SK-N-MC (cell line): ENCODE measurements around the gene USP3.

Source experiments
- DNase-seq: peaks from one replicate; pipeline ENCODE4 v3.0.0-alpha.2; 2011; ENCODE audit warnings: low read depth, low spot score
- H3K27ac ChIP-seq: fragments of 200-600 bp; sonication (generic); 2 replicates; pipeline ENCODE4 v1.5.1; 2016; ENCODE audit warnings: mixed run types
- H3K36me3 ChIP-seq: fragments of 200-600 bp; sonication (generic); 2 replicates; pipeline ENCODE4 v1.6.1; 2017; ENCODE audit warnings: antibody characterized with exemption, low read length, mixed read lengths; ENCODE audit not compliant: insufficient read depth
- H3K4me3 ChIP-seq: fragments of 200-600 bp; sonication (generic); 2 replicates; pipeline ENCODE4 v1.5.1; 2016
- H3K9ac ChIP-seq: fragments of 200-600 bp; sonication (generic); 2 replicates; pipeline ENCODE4 v1.8.0; 2017; ENCODE audit warnings: mixed run types, mixed read lengths; ENCODE audit not compliant: insufficient read length
- H3K9me3 ChIP-seq: fragments of 200-600 bp; sonication (generic); 2 replicates; pipeline ENCODE4 v1.6.1; 2017; ENCODE audit warnings: low read depth, mild to moderate bottlenecking, antibody characterized with exemption, low read length, moderate library complexity, mixed read lengths
- EZH2 ChIP-seq: fragments of 200-600 bp; sonication (generic); IDR thresholded peaks from one replicate; pipeline ENCODE4 v1.6.1; 2017; ENCODE audit warnings: antibody characterized with exemption
- FOXP2 ChIP-seq: optimal IDR thresholded peaks from 2 replicates; pipeline ENCODE3; 2011; ENCODE audit warnings: mild to moderate bottlenecking, moderate library complexity; ENCODE audit not compliant: insufficient read depth; ENCODE audit errors: extremely low read length, control extremely low read depth
- POLR2AphosphoS5 ChIP-seq: IDR thresholded peaks from 2 replicates; pipeline ENCODE4 v1.6.1; 2012; ENCODE audit warnings: mild to moderate bottlenecking, low read depth, low read length, borderline replicate concordance

The USP3 gene

DNA sequence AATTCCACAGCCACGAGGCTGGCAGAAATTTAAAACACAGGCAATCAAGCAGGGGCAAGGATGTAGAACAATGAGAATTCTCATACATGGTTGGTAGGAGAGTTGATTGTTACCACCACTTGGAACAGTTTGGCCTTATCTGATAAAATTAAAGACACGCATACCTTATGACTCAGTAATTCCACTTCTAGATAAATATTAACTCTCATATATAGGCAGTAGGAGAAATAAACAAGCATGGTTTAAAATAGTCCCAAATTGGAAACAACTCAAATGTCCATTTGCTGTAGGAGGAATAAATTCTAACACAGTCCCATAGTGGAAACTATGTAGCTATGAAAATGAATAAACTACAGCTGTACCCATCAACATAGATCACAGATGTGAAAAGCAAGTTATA is 42.3 kb upstream of the USP3 start:
- TF ChIP-seq EZH2 (no peak), POLR2AphosphoS5 (no peak), FOXP2 (no peak)
- H3K9ac ChIP-seq = no peak overlapping the region
- H3K9me3 ChIP-seq = no peaks in the 10 kb centered on the region
- H3K36me3 ChIP-seq = no peaks in the 10 kb centered on the region
- H3K27ac ChIP-seq = no peak overlapping the region
- no peak for DNase-seq
- H3K4me3 ChIP-seq = no peak overlapping the region

DNA sequence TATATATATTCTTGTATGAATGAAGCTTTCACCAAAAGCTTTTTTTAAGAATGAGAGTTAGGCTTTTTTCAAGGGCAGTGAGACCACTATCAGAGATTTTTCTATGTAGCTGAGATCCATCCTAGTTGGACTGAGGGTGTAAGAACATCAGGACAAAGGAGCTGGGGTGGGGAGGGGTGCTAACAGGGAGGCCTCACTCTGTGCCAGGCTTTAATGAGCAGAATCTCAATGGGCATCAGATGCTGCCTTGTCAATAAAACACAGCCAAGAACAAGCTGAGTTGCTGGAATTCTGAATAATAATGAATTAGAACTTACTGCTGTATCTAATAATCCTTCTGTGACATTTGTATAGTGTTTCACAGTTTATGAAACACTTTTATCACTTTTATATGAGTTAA is 41.4 kb upstream of the USP3 start:
- DNase-seq = no peak
- TF ChIP-seq POLR2AphosphoS5 (no peak), FOXP2 (no peak), EZH2 (no peak)
- Histone ChIP-seq H3K9me3 (no peaks in the 10 kb centered on the region), H3K9ac (no peak overlapping the region), H3K4me3 (peak overlapping the region; percentile 4; the same call in 1 of the 2 replicates), H3K36me3 (no peaks in the 10 kb centered on the region), H3K27ac (no peak overlapping the region)

DNA sequence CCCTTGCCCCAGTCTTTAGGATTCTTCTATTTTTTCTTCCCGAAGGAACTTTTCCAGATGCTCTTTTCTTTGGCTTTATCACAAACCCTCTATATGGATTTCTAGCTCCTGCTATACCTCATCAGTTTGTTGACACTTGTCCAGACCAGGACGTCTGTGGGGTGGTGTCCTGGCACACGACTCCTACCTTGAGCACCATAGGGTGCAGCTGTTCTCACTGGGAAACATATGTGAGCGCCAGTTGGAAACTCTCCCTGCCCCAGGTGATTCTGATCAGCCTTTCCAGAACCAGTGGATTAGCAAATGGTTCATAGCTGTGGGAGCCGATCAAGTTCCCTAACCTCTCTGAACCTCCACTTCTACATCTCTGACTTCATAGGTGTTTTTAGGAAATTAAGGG is 40.6 kb upstream of the USP3 start:
- Histone ChIP-seq H3K9me3 (no peaks in the 10 kb centered on the region), H3K36me3 (no peaks in the 10 kb centered on the region), H3K9ac (no peak overlapping the region), H3K27ac (no peak overlapping the region), H3K4me3 (no peak overlapping the region; the same call in 1 of the 2 replicates)
- TF ChIP-seq POLR2AphosphoS5 (no peak), EZH2 (no peak), FOXP2 (no peak)
- DNase-seq = no peak

DNA sequence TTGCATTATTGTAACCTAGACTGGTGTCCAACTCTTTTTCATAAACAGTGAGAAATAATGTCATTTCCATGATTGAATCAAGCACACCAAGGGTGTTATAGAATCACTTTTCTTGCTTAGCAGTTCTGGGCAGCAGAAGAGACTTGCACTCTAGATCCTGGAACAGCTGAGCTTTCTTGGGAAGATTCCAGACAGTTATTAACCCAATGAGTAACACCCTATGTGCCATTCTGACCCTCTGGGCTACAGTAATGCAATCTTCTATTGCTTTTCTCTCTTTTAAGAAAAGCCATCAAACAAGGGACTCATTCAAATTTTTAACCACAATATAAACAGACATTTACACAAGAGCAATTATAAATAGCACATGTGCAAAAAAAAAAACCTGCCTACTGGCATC is 39.3 kb upstream of the USP3 start:
- H3K9me3 ChIP-seq = no peaks in the 10 kb centered on the region
- H3K36me3 ChIP-seq = no peaks in the 10 kb centered on the region
- no peak for DNase-seq
- H3K27ac ChIP-seq = no peak overlapping the region
- TF ChIP-seq EZH2 = no peak
- no peak for TF ChIP-seq FOXP2
- TF ChIP-seq POLR2AphosphoS5 = no peak
- no peak overlapping the region for H3K4me3 ChIP-seq
- no peak overlapping the region for H3K9ac ChIP-seq

DNA sequence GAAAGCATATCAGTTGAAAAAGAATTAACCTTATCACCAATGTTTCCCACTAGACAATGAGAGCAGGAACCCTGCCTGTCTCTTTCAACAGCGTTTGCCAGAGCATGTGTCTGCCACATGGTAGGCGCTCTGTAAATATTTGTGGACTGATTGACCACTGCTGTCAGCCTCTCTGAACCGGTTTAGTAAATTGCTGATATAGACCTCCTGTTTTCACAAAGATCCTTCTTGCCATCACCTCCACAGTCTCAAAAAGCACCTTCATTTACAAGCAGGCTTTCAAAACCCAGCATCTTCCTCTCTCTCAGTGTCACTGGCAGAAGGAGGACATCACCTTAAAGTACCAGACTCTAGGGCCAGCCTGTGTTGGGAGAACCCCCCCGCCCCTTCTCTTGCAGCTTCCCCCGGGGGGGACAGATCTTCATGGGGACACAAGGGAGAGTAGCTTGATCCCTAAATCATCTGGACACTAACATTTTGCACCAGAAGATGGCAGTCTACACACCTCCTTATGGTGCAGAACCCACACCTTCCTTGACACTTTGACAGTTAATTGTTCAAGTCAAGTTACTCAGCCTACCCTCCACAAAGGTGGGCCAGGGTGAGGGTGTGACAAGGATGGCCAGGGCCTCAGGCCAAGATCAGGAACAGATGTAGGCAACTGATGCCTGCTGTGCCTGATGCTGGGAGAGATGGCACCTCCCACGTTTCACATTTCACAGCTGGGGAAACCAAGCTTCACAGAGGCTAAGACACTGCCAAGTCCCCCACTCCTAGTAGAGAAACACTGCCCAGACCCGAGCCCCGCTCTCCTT is 37.8 kb upstream of the USP3 start:
- Histone ChIP-seq H3K9ac (no peak overlapping the region), H3K4me3 (no peak overlapping the region), H3K36me3 (no peaks in the 10 kb centered on the region), H3K27ac (no peak overlapping the region), H3K9me3 (no peaks in the 10 kb centered on the region)
- DNase-seq = no peak
- no peak for TF ChIP-seq POLR2AphosphoS5
- TF ChIP-seq EZH2 = no peak
- no peak for TF ChIP-seq FOXP2

DNA sequence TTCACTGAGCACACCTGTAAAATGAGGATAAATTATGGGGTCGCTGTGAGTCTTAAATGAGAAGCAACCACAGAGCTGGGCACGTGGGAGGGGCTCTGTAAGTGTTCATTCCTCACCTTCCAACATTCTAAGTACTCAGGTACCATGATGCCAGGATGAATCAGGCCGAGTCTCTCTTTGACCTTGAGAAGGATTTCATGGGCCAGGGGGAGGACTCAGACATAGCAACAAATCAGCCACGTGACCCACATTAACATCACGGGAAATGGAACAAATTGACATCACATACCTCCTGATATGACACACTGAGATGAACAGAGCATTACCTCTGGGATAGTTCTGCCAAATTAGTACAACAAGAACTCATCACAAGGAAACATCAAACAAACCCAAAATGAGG is 35.2 kb upstream of the USP3 start:
- H3K4me3 ChIP-seq = no peak overlapping the region
- no peak for TF ChIP-seq FOXP2
- TF ChIP-seq POLR2AphosphoS5 = no peak
- no peak for TF ChIP-seq EZH2
- no peak overlapping the region for H3K27ac ChIP-seq
- no peaks in the 10 kb centered on the region for H3K36me3 ChIP-seq
- no peaks in the 10 kb centered on the region for H3K9me3 ChIP-seq
- H3K9ac ChIP-seq = no peak overlapping the region
- DNase-seq = no peak

DNA sequence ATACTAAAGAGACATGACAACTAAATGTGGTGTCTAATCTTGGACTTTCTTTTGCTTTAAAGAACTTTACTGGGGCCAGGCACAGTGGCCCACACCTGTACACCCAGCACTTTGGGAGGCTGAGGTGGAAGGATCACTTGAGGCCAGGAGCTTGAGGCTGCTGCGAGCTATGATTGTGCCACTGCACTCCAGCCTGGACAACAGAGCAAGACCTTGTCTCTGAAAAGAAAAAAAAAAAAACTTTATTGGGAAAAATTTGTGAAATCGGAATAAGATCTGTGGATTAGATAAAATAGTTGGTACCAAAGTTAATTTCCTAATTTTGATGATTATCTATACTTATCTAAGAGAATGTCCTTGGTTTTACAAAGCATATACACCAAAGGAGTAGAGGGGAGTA is 34.4 kb upstream of the USP3 start:
- TF ChIP-seq FOXP2 (no peak), EZH2 (no peak), POLR2AphosphoS5 (no peak)
- Histone ChIP-seq H3K9ac (no peak overlapping the region), H3K27ac (no peak overlapping the region), H3K4me3 (no peak overlapping the region), H3K9me3 (no peaks in the 10 kb centered on the region), H3K36me3 (no peaks in the 10 kb centered on the region)
- no peak for DNase-seq

DNA sequence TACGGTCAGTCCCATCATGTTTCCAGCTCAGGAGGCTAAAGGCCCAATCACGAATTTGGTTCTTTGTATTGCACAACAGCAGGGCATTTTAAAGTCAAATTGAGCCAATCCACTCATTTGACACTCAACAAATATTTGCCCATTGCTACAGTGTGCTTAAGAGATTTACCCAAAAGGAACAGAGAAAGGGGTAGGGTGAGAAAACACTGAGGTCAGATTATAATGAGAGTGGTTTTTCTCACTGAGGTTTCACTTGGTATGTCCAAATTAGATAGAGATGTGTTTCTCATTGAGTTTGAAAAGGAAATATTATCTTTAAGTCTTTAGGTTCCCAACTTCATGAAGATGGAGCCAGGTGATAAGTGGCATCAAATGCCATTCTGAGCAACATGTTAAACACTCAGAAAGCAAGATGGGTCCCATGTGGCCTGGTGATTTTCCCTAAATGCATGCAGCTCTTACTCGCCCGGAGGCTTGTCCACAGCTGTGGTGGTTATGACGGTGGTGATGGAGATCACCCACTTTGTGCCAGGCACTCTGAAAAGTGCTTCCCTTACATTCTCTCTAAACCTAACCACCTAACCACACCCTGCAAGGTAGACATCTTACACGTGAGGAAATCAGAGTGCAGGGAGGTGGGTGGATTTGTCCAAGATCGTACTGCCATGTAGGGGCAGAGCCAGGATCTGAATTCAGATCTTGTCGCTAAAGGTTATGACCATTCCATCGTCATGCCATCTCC is 31.2 kb upstream of the USP3 start:
- DNase-seq = no peak
- no peak overlapping the region for H3K4me3 ChIP-seq
- H3K27ac ChIP-seq = no peak overlapping the region
- H3K9ac ChIP-seq = no peak overlapping the region
- no peaks in the 10 kb centered on the region for H3K36me3 ChIP-seq
- TF ChIP-seq FOXP2 (no peak), EZH2 (no peak), POLR2AphosphoS5 (no peak)
- no peaks in the 10 kb centered on the region for H3K9me3 ChIP-seq
